Cardiac fibroblast (primary cell): ENCODE results near the gene PLD3.

ENCODE experiments used
- DNase-seq, 2 donors: peaks; one replicate each; pipeline versions ENCODE4 v3.0.0 to v3.0.0-alpha.2; 2010; ENCODE audit warnings: low read depth in 2 of 2
- H3K4me3 ChIP-seq, 2 donors: replicated peaks in 1 of 2; 1 replicate in 1 of 2; 2 replicates in 1 of 2; pipeline ENCODE4 v1.5.1; 2011; ENCODE audit warnings: low read depth in 2 of 2, low read length in 2 of 2, mild to moderate bottlenecking in 2 of 2, moderate library complexity in 1 of 2
- CTCF ChIP-seq: IDR thresholded peaks from one replicate; pipeline ENCODE4 v1.5.1; 2011; ENCODE audit warnings: low read depth, mild to moderate bottlenecking, low read length, inconsistent platforms

PLD3 gene

GRCh38 chr19:40388481-40388880 is 40.0 kb downstream of the PLD3 start:
- no peak for DNase-seq
- no peak overlapping the region for H3K4me3 ChIP-seq
- TF ChIP-seq CTCF: no peak

- DNase-seq: no peak
- no peak for TF ChIP-seq CTCF
- no peak overlapping the region for H3K4me3 ChIP-seq
Observed at GRCh38 chr19:40389404-40390083, 41.0 kb downstream of the PLD3 start.

- no peak for DNase-seq
- no peak for TF ChIP-seq CTCF
- H3K4me3 ChIP-seq: no peak within 1 kb of the TSS
Observed at GRCh38 chr19:40390084-40390742, 41.7 kb downstream of the PLD3 start, which contains the start of gene HIPK4. Gene HIPK4, minus strand, starts transcription at chr19:40390181. Its CDS starts 279 bp downstream, at chr19:40389902.

- TF ChIP-seq CTCF: no peak
- no peak overlapping the region for H3K4me3 ChIP-seq
- DNase-seq: no peak
Observed at GRCh38 chr19:40392123-40392522, 43.6 kb downstream of the PLD3 start.

GRCh38 chr19:40392894-40393517 is 44.5 kb downstream of the PLD3 start:
- no peak overlapping the region for H3K4me3 ChIP-seq
- peak in 1 of 2 donors; percentile 25 for DNase-seq
- peak; percentile 43 for TF ChIP-seq CTCF

GRCh38 chr19:40393894-40394815 is 45.7 kb downstream of the PLD3 start:
- no peak overlapping the region for H3K4me3 ChIP-seq
- no peak for TF ChIP-seq CTCF
- DNase-seq: no peak
